GM19467 (cell line): ENCODE results near the gene TESK1.
"Not testable (repeated sequence)": the region's sequence is repeated elsewhere in the genome, so short reads cannot be mapped to it uniquely, and the experiment has no call there.

Experiments used
- ATAC-seq: cut with Tn5 transposase; IDR thresholded peaks from one replicate; pipeline ENCODE4 v1.9.1; 2021; ENCODE audit warnings: mild to moderate bottlenecking, moderate library complexity; ENCODE audit not compliant: unreplicated experiment

The TESK1 gene

GRCh38 chr9:35612843-35613242, 7.8 kb downstream of the TESK1 start:
- no peak for ATAC-seq

- ATAC-seq = no peak
Measured at GRCh38 chr9:35615981-35616680, 11.1 kb downstream of the TESK1 start.

- ATAC-seq = peak; percentile 38
Measured at GRCh38 chr9:35616681-35617459, 11.8 kb downstream of the TESK1 start.

- ATAC-seq = no peak
Measured at GRCh38 chr9:35617548-35617947, 12.5 kb downstream of the TESK1 start.

GRCh38 chr9:35618325-35618727, 13.3 kb downstream of the TESK1 start, which contains the start of gene CD72:
Gene CD72, minus strand, starts transcription at chr9:35618413. Its CDS starts 110 bp downstream, at chr9:35618303.
- ATAC-seq = no peak

- peak; percentile 42 for ATAC-seq
Measured at GRCh38 chr9:35618854-35619799, 14.1 kb downstream of the TESK1 start.

GRCh38 chr9:35619800-35620158, 14.7 kb downstream of the TESK1 start:
- ATAC-seq = peak; percentile 38

- ATAC-seq = no peak
Measured at GRCh38 chr9:35627575-35627974, 22.5 kb downstream of the TESK1 start.

GRCh38 chr9:35628389-35628991, 23.4 kb downstream of the TESK1 start:
- no peak for ATAC-seq

- ATAC-seq = no peak
Measured at GRCh38 chr9:35629597-35629996, 24.5 kb downstream of the TESK1 start.

GRCh38 chr9:35635730-35636129, 30.7 kb downstream of the TESK1 start:
- no peak for ATAC-seq

- no peak for ATAC-seq
Measured at GRCh38 chr9:35636135-35636876, 31.2 kb downstream of the TESK1 start.

- not testable (repeated sequence) for ATAC-seq
Measured at GRCh38 chr9:35636877-35637246, 31.8 kb downstream of the TESK1 start.

GRCh38 chr9:35637427-35637955, 32.4 kb downstream of the TESK1 start:
- not testable (repeated sequence) for ATAC-seq

GRCh38 chr9:35638751-35639150, 33.7 kb downstream of the TESK1 start:
- ATAC-seq = not testable (repeated sequence)

GRCh38 chr9:35639225-35639624, 34.2 kb downstream of the TESK1 start:
- ATAC-seq = not testable (repeated sequence)

- ATAC-seq = no peak
Measured at GRCh38 chr9:35639631-35640030, 34.6 kb downstream of the TESK1 start.

GRCh38 chr9:35640431-35640830, 35.4 kb downstream of the TESK1 start:
- ATAC-seq = not testable (repeated sequence)

GRCh38 chr9:35641478-35641877, 36.4 kb downstream of the TESK1 start:
- not testable (repeated sequence) for ATAC-seq

GRCh38 chr9:35643046-35643445, 38.0 kb downstream of the TESK1 start:
- no peak for ATAC-seq
